K562 treated with DMSO at 1 percent for 48 hours (cell line): ENCODE measurements around the gene TPM2. TPM values are rescaled to one million over a fixed set of nuclear protein-coding genes. Genes with fewer than 3 reads are reported as not detected.

Experiments used
- total RNA-seq: library from RNA; unstranded; fragments of 300-600 nt; gene quantifications from 2 replicates; pipeline ENCODE4 v1.2.3, GENCODE V29; 2022; ENCODE audit warnings: low replicate concordance; ENCODE audit errors: extremely low read depth

The TPM2 gene
- total RNA-seq: not detected in 2 replicates

DNA sequence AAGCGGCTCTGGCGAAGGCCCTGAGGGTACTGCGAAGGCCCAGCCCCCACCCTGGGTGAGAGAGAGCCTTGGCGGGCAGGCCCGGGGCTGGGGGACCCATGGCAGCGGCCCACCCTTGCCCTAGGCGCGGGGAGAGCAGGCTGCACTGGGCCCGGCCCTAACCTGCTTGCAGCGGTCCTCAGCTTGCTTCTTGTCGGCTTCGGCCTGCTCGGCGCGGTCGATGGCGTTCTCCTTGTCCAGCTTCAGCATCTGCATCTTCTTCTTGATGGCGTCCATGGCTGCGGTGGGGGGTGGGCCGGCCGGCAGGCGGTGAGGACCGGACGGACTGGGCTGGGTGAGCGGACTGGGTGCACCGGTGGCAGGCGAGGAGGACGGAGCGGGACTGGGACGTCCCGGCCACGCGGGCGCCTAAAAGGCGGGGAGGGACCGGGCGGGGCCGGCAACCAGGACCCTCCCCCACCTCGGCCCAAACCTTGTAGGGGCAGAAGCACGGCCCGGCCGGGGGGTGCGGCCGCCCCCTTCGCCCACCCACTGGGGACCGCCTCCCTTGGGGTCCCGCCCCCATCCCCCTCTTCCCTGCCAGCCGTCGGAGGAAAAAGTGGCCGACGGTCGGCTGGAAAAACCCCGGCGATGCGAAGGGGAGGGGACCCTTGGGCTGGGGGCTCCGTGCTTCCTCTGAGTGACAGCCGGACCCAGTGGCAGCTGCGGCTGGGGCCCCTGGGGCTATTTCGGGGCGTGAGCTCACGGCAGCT lies at the start of gene TPM2:
Gene TPM2 (minus strand): TSS at position 384 of the 752 bp plus-strand sequence. CDS start 108 bp downstream, at position 276.

DNA sequence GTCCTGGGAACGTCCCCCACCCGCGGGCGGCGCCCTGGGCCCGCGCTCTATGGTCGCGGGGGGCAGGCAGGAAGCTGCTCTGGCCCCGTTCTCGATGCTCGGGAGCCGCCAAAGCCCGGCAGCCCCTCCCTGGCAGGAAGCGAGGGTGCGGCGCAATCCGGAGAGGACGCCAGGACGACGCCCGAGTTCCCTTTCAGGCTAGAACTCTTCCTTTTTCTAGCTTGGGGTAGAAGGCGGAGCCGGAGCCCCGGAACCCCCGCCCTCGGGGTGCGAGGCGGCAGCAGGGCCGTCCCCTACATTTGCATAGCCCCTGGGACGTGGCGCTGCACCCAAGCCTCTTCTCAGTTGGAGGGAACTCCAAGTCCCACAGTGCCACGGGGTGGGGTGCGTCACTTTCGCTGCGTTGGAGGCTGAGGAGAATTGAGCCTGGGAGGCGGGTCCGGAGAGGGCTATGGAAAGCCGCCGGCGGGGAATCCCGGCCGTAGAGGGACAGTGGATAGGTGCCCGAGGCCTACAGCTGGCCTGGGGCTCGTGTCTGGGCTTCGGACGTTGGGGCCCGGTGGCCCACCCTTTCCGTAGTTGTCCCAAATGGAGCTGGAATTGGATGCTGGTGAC lies 42.6 kb upstream of the TPM2 start, which contains the start of the genes CREB3 and TLN1:
Gene CREB3 (plus strand): TSS at position 482 of the 615 bp plus-strand sequence. CDS start 107 bp downstream, at position 589.
Gene TLN1 (minus strand): TSS at position 11 of the 615 bp plus-strand sequence. CDS start 6,501 bp downstream, outside the sequence.

DNA sequence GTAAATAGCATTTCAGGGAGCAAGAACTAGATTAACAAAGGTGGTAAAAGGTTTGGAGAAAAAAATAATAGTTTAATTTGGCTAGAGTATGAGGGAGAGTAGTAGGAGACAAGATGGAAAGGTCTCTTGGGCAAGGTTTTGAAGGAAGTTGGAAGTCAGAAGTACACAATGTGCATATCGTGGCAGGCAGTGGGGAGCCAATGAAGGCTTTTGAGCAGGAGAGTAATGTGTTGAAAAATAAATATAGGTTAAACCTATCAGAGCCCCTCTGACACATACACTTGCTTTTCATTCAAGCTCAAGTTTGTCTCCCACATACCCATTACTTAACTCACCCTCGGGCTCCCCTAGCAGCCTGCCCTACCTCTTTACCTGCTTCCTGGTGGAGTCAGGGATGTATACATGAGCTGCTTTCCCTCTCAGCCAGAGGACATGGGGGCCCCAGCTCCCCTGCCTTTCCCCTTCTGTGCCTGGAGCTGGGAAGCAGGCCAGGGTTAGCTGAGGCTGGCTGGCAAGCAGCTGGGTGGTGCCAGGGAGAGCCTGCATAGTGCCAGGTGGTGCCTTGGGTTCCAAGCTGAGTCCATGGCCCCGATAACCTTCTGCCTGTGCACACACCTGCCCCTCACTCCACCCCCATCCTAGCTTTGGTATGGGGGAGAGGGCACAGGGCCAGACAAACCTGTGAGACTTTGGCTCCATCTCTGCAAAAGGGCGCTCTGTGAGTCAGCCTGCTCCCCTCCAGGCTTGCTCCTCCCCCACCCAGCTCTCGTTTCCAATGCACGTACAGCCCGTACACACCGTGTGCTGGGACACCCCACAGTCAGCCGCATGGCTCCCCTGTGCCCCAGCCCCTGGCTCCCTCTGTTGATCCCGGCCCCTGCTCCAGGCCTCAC lies 16.3 kb downstream of the TPM2 start, which contains the start of gene CA9:
Gene CA9 (plus strand): TSS at position 797 of the 893 bp plus-strand sequence. CDS start 32 bp downstream, at position 829.

DNA sequence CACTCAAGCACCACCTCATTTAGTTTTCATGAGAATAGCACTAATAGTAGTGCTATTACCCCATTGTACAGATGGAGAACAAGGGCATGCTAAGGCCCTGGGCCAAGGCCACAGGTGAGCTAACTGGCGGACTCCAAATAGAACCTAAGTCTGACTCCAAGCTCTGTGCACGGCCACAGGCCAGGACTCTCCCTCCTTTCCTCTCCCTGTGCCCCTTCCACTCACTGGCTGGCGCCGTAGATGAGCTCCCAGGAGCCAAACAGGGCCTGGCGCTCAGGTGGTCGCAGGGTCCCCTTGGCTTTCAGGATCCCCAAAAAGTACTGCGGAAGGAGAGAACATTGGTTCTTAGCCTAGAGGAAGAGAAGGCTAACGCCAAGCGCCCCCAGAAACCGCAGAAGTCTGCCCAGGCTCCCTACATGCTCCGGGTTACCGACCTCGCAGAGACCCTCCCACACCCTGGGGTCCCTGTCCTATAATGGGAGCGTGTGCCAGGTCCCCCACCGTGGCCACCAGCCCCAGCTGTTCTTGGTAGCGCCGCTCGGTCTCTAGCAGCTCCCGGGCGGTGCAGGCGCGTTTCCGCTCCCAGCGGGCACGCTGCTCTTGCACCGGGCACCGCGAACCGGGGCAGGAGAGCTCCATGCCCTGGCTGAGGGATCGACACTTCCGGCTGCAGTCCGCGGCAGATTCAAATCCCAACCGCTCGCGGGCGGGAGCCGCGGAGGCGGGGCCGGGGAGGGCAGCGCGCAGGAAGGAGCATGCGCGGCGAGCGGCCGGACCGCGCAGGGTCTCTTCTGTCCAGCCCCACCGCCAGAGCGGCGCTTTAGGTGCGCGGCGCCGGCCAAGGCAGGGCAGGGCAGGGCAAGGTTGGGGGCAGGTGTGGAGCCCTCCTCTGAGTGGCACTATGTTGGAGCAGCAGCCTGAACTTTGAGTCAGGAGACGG lies 24.9 kb downstream of the TPM2 start, which contains the start of gene ARHGEF39:
Gene ARHGEF39 (minus strand): TSS at position 665 of the 940 bp plus-strand sequence. CDS start 26 bp downstream, at position 639.

DNA sequence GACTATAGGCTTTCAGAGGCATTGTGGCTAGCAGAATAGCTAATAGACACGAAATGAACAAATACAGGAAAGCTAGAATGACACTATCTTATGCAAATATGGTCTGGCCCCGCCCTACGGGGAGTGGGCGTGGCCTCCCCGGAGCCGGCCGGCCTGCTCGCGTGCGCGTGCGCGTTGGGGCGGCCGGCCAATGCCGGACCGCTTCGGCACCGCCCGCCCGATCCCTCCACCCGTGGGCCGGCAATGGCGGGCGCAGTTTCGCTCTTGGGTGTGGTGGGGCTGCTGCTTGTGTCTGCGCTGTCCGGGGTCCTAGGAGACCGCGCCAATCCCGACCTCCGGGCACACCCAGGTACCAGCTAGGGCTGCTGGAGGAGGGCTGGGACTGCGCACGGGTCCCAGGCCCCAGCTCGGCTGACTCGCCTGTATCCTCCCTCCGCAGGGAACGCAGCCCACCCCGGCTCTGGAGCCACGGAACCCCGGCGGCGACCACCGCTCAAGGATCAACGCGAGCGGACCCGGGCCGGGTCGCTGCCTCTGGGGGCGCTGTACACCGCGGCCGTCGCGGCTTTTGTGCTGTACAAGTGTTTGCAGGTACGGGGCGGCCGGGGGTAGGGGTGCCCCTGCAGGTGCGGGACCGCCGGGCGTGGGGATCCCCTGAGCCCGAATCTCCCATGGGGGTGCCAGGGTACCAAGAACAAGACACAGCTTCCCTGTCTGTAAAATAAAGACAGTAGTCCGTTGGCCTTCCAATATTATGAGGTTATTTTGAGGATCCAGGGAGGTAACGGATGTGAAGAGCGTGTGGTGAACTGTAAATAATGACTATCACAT lies 31.4 kb downstream of the TPM2 start, which contains the start of gene CCDC107:
Gene CCDC107 (plus strand): TSS at position 156 of the 831 bp plus-strand sequence. CDS start 88 bp downstream, at position 244.

DNA sequence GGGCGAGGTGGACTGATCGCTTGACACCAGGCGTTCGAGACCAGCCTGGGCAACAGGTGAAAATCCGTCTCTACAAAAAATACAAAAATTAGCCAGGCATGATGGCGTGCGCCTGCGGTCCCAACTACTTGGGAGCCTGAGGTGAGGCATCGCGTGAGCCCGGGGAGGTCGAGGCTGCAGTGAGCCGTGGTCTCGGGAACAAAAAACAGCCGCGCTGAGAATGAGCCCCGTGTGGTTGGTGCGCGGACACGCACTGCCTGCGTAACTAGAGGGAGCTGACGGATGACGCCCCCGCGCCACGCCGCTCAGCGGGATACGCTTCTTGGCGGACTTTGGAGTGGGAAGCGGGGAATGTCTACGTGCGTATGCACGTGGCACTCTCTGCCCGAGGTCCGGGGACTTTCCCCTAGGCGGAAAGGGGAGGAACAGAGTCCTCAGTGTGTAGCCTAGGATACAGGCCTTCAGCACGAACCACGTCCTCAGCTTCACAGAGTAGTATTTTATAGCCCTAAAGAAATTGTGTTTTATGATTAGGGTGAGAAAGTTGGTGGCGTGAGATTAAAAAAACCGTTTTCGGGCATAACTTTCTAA lies 32.1 kb downstream of the TPM2 start, which contains the start of gene RMRP:
Gene RMRP (minus strand): TSS at position 474 of the 591 bp plus-strand sequence.

DNA sequence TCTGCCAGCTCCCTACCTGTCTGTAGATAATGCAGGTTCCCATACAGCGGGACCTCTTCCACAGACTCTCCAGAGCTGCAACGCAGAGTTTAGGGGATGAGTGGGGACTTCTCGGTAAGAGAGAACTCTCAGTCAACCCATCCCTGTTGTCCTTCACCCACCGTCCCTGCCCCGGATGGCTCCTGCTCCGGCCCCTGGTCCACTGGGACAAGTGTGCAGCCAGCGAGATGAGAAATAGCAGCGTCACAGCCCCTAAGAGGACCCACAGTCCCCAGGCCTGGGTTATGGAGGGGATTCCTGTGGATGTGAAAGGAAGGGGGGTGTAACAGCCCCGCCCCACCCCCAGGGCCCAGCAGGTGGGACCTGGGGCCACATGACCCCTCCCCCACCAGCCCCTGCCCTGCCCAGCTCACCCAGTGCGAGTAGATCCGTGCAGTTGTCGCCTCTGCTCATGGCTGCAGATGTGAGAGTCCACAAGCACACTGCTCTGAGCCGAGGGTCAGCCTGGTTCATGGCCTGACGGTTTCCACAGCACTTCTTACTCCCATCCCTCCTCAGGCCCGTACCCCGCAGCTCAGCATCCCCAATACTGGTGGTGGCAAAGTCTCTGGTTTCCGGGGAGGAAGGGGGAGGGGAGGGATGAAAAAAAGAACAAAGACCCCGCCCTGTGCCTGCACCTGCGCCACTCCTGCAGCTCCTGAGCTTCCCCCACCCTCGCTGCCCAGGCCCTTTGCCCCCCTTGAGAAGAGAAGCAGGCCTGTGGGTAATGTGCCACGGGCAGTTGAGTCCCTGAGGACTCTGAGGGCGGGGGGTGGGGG lies 39.2 kb downstream of the TPM2 start, which contains the start of gene SIT1:
Gene SIT1 (minus strand): TSS at position 591 of the 818 bp plus-strand sequence. CDS start 78 bp downstream, at position 513.

Other genes starting within 250 kb of the TPM2 start
- not detected in 2 replicates for gene RUSC2, start 199.8 kb downstream of the TPM2 start, total RNA-seq
- gene TESK1, start 84.7 kb downstream of the TPM2 start, total RNA-seq: not detected in 2 replicates
- gene CD72, start 71.5 kb downstream of the TPM2 start, total RNA-seq: not detected in 2 replicates
- gene SIT1, start 39.0 kb downstream of the TPM2 start, total RNA-seq: not detected in 2 replicates
- gene RMRP, start 31.9 kb downstream of the TPM2 start, total RNA-seq: not detected in 2 replicates
- gene CCDC107, start 31.6 kb downstream of the TPM2 start, total RNA-seq: not detected in 2 replicates
- not detected in 2 replicates for gene ARHGEF39, start 24.7 kb downstream of the TPM2 start, total RNA-seq
- not detected in 2 replicates for gene CA9, start 16.0 kb downstream of the TPM2 start, total RNA-seq
- 65.0 and 713 TPM in 2 replicates for gene TLN1, start 42.3 kb upstream of the TPM2 start, total RNA-seq
- not detected in 2 replicates for gene CREB3, start 42.7 kb upstream of the TPM2 start, total RNA-seq
- not detected in 2 replicates for gene GBA2, start 59.3 kb upstream of the TPM2 start, total RNA-seq
- not detected in 2 replicates for gene RGP1, start 59.4 kb upstream of the TPM2 start, total RNA-seq
- gene MSMP, start 64.4 kb upstream of the TPM2 start, total RNA-seq: not detected in 2 replicates
- gene NPR2, start 101.7 kb upstream of the TPM2 start, total RNA-seq: not detected in 2 replicates
- not detected in 2 replicates for gene SPAG8, start 122.3 kb upstream of the TPM2 start, total RNA-seq
- not detected in 2 replicates for gene HINT2, start 125.1 kb upstream of the TPM2 start, total RNA-seq
- not detected in 2 replicates for gene FAM221B, start 138.8 kb upstream of the TPM2 start, total RNA-seq
- gene TMEM8B, start 139.3 kb upstream of the TPM2 start, total RNA-seq: not detected in 2 replicates
- not detected in 2 replicates for gene OR13J1, start 180.5 kb upstream of the TPM2 start, total RNA-seq
- not detected in 2 replicates for gene HRCT1, start 216.3 kb upstream of the TPM2 start, total RNA-seq
- not detected in 2 replicates for gene SPAAR, start 219.6 kb upstream of the TPM2 start, total RNA-seq